GM19099 (cell line): Measurements from ENCODE around the gene ZNF511.

Source experiments
- POLR2A ChIP-seq: IDR thresholded peaks from 3 replicates; pipeline ENCODE4 v1.6.1; 2011; ENCODE audit warnings: low read depth; ENCODE audit not compliant: insufficient read length; ENCODE audit errors: extremely low read depth

The ZNF511 gene

DNA sequence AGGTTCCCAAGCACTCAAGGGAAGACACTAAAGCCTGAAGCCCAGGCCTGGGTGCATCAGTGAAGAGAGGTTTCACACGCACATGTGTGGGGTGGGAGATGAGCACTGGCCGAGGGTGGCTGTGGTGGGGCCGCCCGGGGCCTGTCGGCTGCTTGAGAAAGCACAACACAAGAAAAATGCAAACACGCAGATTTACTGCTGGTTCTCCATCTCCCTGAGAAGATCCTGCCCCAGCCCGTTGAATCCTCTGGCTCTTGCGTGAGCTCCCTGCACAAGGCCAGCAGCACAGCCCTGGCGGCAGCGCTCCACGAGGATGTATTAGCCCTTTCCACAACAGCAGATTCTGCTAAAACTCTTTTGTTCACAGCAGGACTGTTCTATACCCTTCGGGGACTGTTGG is 6.2 kb downstream of the ZNF511 start:
- TF ChIP-seq POLR2A = no peak

GRCh38 chr10:133315847-133316246 is 7.1 kb downstream of the ZNF511 start:
- TF ChIP-seq POLR2A = no peak

- no peak for TF ChIP-seq POLR2A
These were observed 7.6 kb downstream of the ZNF511 start for GRCh38 chr10:133316266-133316665.

GRCh38 chr10:133316732-133317131 is 8.0 kb downstream of the ZNF511 start:
- no peak for TF ChIP-seq POLR2A

DNA sequence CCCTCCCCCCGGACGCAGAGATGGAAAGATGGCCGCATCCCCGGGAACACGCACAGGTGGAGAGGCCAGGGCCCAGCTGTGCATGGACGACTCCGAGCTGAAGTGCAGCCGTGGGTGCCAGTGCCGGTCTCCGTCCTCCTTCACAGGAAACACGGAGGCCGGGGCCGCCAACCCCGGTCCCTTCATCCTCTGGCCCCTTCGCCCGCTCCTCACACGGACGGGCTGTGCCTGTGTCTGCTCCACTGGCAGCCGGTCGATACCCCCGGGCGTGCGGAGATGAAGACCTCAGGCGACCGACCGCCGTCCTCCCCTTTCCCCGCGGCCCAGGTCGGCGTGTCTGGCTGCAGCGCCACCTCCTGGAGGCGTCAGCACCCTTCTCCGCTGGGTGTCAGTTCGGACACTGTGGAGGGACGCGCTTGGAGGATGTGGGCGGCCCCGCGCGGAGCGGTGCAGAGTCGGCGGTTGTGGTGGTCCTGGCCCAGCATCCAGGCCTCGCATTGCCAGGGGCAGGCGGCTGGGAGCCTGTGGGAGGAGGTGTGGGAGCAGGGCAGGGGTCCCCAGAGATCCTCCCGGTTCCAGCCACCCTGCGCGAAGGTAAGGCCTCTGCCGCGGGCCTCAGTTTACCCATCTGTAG is 9.9 kb downstream of the ZNF511 start:
- TF ChIP-seq POLR2A = no peak

DNA sequence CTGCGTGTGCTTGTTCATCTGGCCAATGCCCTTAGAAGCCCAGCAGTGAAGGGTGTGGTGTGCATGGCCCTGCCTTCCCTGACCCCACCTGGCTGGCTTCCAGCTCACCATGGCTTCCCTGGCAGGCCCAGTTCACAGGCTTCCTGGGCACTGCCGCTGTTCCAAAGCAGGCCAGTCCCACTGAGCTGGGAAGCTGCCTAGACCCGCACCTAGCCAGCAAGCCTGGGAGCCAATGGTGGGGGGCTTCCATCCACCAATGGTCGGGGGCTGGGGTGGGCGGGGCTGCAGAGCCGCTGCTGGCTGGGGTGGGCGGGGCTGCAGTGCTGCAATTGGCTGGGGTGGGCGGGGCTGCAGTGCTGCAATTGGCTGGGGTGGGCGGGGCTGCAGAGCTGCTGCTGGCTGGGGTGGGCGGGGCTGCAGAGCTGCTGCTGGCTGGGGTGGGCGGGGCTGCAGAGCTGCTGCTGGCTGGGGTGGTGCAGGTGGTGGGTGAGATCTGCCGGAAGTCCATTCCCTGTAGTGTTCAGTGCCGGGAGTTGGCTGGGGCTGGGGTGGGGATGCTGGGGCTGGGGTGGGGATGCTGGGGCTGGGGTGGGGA is 15.6 kb downstream of the ZNF511 start:
- TF ChIP-seq POLR2A = no peak

- no peak for TF ChIP-seq POLR2A
These were observed 16.1 kb downstream of the ZNF511 start for GRCh38 chr10:133324857-133325260.

GRCh38 chr10:133325440-133326222 is 16.9 kb downstream of the ZNF511 start:
- TF ChIP-seq POLR2A = no peak

GRCh38 chr10:133326223-133326551 is 17.5 kb downstream of the ZNF511 start:
- no peak for TF ChIP-seq POLR2A

DNA sequence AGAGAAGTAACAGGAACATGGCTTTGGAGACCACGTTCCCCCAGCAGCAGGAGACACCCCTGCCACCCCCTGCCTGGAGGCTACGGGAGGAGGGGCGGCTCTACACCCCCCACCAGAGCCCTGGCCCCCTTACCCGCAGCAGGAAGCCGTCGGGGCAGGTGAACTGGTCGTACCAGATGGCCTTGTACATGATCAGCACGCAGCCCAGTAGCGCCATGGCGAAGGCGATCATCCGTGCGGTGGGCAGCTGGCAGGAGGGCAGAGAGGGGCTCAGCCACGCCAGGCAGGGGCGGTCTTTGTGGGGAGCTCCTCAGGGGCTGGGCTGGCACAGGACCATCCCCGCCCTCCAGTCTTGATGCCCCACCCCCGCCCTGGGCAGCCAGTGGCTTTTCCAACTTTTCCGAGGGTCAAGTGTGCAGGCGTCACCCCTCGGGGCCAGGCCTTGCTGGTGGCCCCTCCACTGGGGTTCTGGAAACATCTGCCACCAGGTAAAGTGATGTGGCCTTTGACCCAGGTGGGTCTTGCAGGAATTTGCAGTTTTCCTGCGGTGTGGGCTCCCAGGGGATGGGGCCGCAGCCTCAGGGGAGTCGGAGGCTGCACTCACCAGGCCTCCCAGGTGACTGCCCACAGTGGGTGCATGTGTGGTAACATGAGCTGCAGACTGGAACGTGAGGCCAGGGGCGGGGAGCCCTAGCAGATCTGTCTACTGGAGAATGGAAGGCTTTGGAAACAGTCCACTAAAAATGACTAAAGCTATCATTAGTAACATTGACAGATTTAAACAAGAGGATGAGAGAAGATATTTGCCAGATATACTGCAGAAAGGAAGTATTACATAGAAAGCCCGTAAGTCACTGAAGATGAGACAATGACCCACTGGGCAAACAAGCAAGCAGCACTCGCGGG is 18.3 kb downstream of the ZNF511 start:
- TF ChIP-seq POLR2A = no peak

DNA sequence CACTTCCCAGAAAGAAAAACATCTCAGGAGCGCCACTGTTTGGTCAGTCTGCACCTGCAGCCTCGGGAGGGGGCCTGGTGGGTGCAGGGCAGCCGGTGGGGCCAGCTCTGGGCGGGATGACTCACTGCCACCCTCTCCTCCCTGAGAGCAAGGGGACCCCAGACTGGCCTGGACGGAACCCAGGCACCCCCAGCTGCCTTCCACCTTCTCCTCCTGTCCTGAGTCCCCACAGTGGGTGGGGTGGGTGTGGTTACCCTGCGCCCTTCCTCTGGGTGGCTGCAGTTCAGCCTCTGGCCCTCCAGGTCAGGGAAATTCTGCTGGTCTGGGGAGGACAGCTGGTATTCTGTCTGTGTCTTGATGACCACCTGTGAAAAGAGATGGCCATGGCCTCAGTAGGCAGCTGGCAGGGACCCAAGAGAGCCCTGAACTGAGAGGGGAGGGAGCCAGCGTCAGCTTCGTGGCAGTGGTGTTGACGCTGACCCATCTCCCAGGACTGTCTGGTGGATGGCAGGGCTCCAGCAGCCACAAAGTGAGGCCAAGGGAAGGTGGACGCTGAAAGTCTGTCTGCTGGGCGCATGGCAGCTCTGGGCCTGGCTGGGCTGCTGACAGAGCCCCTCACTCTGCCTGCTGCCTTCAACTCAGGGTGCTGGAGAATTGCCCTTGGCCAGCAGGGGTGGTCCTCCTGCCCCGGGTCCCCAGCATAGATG is 19.1 kb downstream of the ZNF511 start:
- TF ChIP-seq POLR2A = no peak

- no peak for TF ChIP-seq POLR2A
These were observed 19.9 kb downstream of the ZNF511 start for GRCh38 chr10:133328358-133329343.

GRCh38 chr10:133329491-133330202 is 20.9 kb downstream of the ZNF511 start:
- TF ChIP-seq POLR2A = no peak

GRCh38 chr10:133332936-133333699 is 24.4 kb downstream of the ZNF511 start:
- no peak for TF ChIP-seq POLR2A
